C4-2B (cell line): ENCODE results near the gene TTBK2.

Experiments
- ZFX ChIP-seq: fragments of 450-650 bp; IDR thresholded peaks from 2 replicates; pipeline ENCODE4 v1.6.1; 2017
- TF ChIP-seq, protein P1 (sequence below): fragments of 450-650 bp; conservative IDR thresholded peaks from 2 replicates; pipeline ENCODE4 v1.5.1; 2017; ENCODE audit warnings: mild to moderate bottlenecking

DNA sequence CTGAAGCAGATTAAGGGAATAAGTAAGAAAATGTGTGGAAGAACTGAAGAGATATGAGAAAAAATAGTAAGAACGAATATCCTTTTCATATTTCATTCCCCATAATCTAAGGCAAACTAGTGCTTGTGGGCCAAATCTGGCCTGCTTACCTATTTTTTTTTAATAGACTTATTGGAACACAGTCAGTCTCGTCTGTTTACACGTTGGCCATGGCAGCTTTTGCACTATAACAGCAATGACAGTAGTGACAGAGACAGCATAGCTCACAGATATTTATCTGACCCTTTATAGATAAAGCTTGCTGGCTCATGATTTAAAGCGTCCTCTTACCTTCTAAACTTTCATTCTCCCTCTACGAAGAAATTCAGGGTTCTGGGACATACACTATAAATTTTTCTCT is 133.6 kb downstream of the TTBK2 start:
- TF ChIP-seq, protein P1, sequence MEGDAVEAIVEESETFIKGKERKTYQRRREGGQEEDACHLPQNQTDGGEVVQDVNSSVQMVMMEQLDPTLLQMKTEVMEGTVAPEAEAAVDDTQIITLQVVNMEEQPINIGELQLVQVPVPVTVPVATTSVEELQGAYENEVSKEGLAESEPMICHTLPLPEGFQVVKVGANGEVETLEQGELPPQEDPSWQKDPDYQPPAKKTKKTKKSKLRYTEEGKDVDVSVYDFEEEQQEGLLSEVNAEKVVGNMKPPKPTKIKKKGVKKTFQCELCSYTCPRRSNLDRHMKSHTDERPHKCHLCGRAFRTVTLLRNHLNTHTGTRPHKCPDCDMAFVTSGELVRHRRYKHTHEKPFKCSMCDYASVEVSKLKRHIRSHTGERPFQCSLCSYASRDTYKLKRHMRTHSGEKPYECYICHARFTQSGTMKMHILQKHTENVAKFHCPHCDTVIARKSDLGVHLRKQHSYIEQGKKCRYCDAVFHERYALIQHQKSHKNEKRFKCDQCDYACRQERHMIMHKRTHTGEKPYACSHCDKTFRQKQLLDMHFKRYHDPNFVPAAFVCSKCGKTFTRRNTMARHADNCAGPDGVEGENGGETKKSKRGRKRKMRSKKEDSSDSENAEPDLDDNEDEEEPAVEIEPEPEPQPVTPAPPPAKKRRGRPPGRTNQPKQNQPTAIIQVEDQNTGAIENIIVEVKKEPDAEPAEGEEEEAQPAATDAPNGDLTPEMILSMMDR = no peak
- no peak for TF ChIP-seq ZFX
